SU-DHL-6 (cell line): Measurements from ENCODE around the gene NUB1.

ENCODE experiments used
- H2AFZ ChIP-seq: fragments of 200-600 bp; sonication (generic); 2 replicates; pipeline ENCODE4 v1.6.1; 2014; ENCODE audit warnings: low read depth, mild to moderate bottlenecking, moderate library complexity, mixed read lengths, antibody characterized with exemption, low read length; ENCODE audit not compliant: severe bottlenecking
- H3F3A ChIP-seq: fragments of 200-600 bp; shearing (Covaris generic); 2 replicates; pipeline ENCODE4 v1.6.0; 2016; ENCODE audit warnings: antibody characterized with exemption, mild to moderate bottlenecking; ENCODE audit not compliant: insufficient read depth
- H3K27ac ChIP-seq: fragments of 200-600 bp; sonication (generic); 2 replicates; pipeline ENCODE4 v1.5.1; 2016; ENCODE audit warnings: low read depth, mild to moderate bottlenecking, low read length, moderate library complexity, mixed read lengths
- H3K27me3 ChIP-seq: fragments of 200-600 bp; sonication (generic), shearing (Covaris generic); 2 replicates; pipeline ENCODE4 v1.6.0; 2014; ENCODE audit warnings: mild to moderate bottlenecking, low read length
- H3K36me3 ChIP-seq: fragments of 200-600 bp; sonication (generic); 2 replicates; pipeline ENCODE4 v1.6.1; 2014; ENCODE audit warnings: mild to moderate bottlenecking, low read length, mixed read lengths
- H3K4me2 ChIP-seq: fragments of 300-600, 200-600 bp; shearing (Covaris generic), sonication (generic); 2 replicates; pipeline ENCODE4 v1.6.0; 2014; ENCODE audit warnings: low read length, low read depth, mild to moderate bottlenecking; ENCODE audit not compliant: poor library complexity, severe bottlenecking
- H3K4me3 ChIP-seq: fragments of 200-600 bp; sonication (generic); 2 replicates; pipeline ENCODE4 v1.5.1; 2014; ENCODE audit warnings: antibody characterized with exemption, low read length, mild to moderate bottlenecking, mixed read lengths; ENCODE audit not compliant: insufficient read depth, poor library complexity, severe bottlenecking
- H3K79me2 ChIP-seq: fragments of 200-600 bp; sonication (generic); 2 replicates; pipeline ENCODE4 v1.6.1; 2014; ENCODE audit warnings: mild to moderate bottlenecking, low read length, moderate library complexity; ENCODE audit not compliant: insufficient read depth
- H3K9ac ChIP-seq: fragments of 200-600 bp; sonication (generic); 2 replicates; pipeline ENCODE4 v1.7.0; 2014; ENCODE audit warnings: mild to moderate bottlenecking, low read length
- H3K9me2 ChIP-seq: fragments of 200-600 bp; sonication (generic); replicated peaks from 2 replicates; pipeline ENCODE4 v1.6.1; 2014; ENCODE audit warnings: low read length; ENCODE audit not compliant: insufficient read depth
- H3K9me3 ChIP-seq: fragments of 200-600 bp; sonication (generic); 2 replicates; pipeline ENCODE4 v1.6.1; 2014; ENCODE audit warnings: low read length, mixed read lengths; ENCODE audit not compliant: insufficient read depth
- H4K20me1 ChIP-seq: fragments of 200-600 bp; sonication (generic); 2 replicates; pipeline ENCODE4 v1.6.1; 2014; ENCODE audit warnings: low read depth, mild to moderate bottlenecking, antibody characterized with exemption, low read length, moderate library complexity, mixed read lengths
- EZH2phosphoT487 ChIP-seq: fragments of 200-600 bp; sonication (generic), shearing (Covaris generic); conservative IDR thresholded peaks from 2 replicates; pipeline ENCODE4 v1.6.1; 2018; ENCODE audit warnings: mild to moderate bottlenecking, antibody characterized with exemption, low read length, moderate library complexity, mixed read lengths
- TF ChIP-seq, protein P1 (sequence below): fragments of 200-600 bp; sonication (generic); IDR thresholded peaks from one replicate; pipeline ENCODE4 v1.5.1; 2017; ENCODE audit warnings: antibody characterized with exemption, mild to moderate bottlenecking, low read length, moderate library complexity; ENCODE audit not compliant: insufficient read depth, poor library complexity, severe bottlenecking

Gene NUB1

DNA sequence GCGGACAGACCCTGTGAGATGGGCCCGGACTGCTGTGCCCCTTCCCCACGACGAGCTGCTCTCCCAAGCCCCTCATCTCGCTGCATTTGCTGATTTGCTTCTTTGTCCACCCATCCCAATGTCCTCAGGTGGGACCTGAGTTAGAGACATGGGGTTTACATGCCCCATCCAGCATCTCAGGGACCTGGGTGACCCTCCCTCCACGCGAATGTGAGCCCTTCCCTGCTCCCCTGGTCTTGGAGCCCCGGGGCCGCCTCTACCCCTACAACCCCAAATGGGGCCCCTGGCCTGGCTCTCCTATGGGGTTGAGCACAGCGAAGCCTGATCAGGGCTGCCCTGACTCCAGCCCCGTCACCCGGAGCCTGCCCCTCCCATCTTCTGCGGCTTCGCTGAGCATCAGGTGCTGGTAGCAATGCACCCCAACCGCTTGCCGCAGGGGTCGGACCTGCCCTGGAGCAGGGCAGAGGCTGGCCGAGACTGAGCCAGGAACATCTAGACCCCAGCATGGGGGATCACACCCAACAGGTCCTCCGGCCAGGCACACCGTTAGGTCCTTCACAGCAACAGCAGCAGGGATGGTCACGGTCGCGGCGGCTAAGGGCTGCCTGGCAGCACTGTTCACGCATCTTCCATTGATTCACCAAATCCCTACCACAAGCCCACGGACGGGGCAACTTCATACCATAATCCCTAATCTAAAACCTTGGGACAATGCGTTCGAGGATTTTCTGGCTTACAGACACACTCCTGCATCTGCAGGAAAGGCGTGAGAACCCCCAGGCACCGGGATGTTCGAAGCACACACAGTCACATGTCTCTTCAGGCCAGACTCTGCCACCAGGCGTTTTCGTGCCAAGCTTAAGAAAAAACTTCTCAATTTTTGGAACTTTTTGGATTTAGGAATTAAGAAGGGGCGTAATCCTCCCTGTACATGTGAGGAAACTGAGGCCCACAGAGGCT, 52.7 kb downstream of the NUB1 start:
- TF ChIP-seq, protein P1, sequence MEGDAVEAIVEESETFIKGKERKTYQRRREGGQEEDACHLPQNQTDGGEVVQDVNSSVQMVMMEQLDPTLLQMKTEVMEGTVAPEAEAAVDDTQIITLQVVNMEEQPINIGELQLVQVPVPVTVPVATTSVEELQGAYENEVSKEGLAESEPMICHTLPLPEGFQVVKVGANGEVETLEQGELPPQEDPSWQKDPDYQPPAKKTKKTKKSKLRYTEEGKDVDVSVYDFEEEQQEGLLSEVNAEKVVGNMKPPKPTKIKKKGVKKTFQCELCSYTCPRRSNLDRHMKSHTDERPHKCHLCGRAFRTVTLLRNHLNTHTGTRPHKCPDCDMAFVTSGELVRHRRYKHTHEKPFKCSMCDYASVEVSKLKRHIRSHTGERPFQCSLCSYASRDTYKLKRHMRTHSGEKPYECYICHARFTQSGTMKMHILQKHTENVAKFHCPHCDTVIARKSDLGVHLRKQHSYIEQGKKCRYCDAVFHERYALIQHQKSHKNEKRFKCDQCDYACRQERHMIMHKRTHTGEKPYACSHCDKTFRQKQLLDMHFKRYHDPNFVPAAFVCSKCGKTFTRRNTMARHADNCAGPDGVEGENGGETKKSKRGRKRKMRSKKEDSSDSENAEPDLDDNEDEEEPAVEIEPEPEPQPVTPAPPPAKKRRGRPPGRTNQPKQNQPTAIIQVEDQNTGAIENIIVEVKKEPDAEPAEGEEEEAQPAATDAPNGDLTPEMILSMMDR: no peak
- TF ChIP-seq EZH2phosphoT487: no peak
- Histone ChIP-seq H3F3A (no peaks in the 10 kb centered on the region), H3K9me2 (no peaks in the 10 kb centered on the region), H2AFZ (no peak overlapping the region), H3K79me2 (no peaks in the 10 kb centered on the region), H3K4me3 (no peak overlapping the region), H3K27me3 (no peaks in the 10 kb centered on the region), H3K27ac (no peak overlapping the region), H3K4me2 (no peak overlapping the region), H3K36me3 (no peaks in the 10 kb centered on the region), H3K9me3 (no peaks in the 10 kb centered on the region), H3K9ac (no peak overlapping the region), H4K20me1 (no peaks in the 10 kb centered on the region)

GRCh38 chr7:151395036-151395367, 53.4 kb downstream of the NUB1 start:
- Histone ChIP-seq H3K9ac (no peak overlapping the region), H3K4me2 (no peak overlapping the region), H3F3A (no peaks in the 10 kb centered on the region), H3K79me2 (no peaks in the 10 kb centered on the region), H3K27me3 (no peaks in the 10 kb centered on the region), H4K20me1 (no peaks in the 10 kb centered on the region), H2AFZ (no peak overlapping the region), H3K4me3 (no peak overlapping the region), H3K27ac (no peak overlapping the region), H3K36me3 (no peaks in the 10 kb centered on the region), H3K9me3 (no peaks in the 10 kb centered on the region), H3K9me2 (no peaks in the 10 kb centered on the region)
- TF ChIP-seq, protein P1: no peak
- no peak for TF ChIP-seq EZH2phosphoT487

- H3K9me3 ChIP-seq: no peaks in the 10 kb centered on the region
- no peak overlapping the region for H3K4me3 ChIP-seq
- TF ChIP-seq, protein P1: no peak
- TF ChIP-seq EZH2phosphoT487: no peak
- no peak overlapping the region for H3K4me2 ChIP-seq
- no peak overlapping the region for H3K27ac ChIP-seq
- H3F3A ChIP-seq: no peaks in the 10 kb centered on the region
- no peak overlapping the region for H3K9ac ChIP-seq
- H3K27me3 ChIP-seq: no peaks in the 10 kb centered on the region
- H4K20me1 ChIP-seq: no peaks in the 10 kb centered on the region
- no peaks in the 10 kb centered on the region for H3K9me2 ChIP-seq
- no peak overlapping the region for H2AFZ ChIP-seq
- H3K79me2 ChIP-seq: no peaks in the 10 kb centered on the region
- H3K36me3 ChIP-seq: no peaks in the 10 kb centered on the region
Observed at GRCh38 chr7:151396328-151396970, 54.8 kb downstream of the NUB1 start.
